ENCODE measurements around the gene CTTNBP2.

DNA sequence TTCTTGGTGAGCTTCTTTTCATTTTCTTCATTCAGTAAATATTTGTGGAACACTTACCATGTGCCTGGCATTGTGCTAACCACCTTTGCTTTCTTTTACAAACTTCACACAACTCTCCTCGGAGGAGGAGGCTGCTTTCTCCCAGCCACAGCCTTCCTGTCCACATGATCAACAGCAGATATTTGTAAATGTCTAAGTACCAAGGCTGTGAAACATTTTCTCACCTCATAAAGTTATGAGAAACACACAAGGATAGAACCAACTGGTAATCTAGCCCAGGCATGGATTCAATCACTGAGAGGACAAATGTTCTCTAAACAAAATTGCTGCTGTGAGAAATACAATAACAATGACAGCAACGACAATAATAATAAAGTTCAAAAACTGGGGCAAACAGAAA, 3.9 kb downstream of the CTTNBP2 start:
- TF ChIP-seq, protein P1, sequence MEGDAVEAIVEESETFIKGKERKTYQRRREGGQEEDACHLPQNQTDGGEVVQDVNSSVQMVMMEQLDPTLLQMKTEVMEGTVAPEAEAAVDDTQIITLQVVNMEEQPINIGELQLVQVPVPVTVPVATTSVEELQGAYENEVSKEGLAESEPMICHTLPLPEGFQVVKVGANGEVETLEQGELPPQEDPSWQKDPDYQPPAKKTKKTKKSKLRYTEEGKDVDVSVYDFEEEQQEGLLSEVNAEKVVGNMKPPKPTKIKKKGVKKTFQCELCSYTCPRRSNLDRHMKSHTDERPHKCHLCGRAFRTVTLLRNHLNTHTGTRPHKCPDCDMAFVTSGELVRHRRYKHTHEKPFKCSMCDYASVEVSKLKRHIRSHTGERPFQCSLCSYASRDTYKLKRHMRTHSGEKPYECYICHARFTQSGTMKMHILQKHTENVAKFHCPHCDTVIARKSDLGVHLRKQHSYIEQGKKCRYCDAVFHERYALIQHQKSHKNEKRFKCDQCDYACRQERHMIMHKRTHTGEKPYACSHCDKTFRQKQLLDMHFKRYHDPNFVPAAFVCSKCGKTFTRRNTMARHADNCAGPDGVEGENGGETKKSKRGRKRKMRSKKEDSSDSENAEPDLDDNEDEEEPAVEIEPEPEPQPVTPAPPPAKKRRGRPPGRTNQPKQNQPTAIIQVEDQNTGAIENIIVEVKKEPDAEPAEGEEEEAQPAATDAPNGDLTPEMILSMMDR (IDR thresholded peaks at IDR 0.05; ENCODE audit: poor library complexity) = no peak
- no peak for TF ChIP-seq EZH2 (IDR thresholded peaks at IDR 0.05; ENCODE audit: borderline replicate concordance)
